NCI-H2081 treated with DMSO at 0.1 percent for 48 hours (cell line): ENCODE data around the gene DNAJC4.

ENCODE experiments used
- DNase-seq: peaks from one replicate; lab custom pipeline; 2025; lab: John Stamatoyannopoulos, UW

DNAJC4 gene

DNA sequence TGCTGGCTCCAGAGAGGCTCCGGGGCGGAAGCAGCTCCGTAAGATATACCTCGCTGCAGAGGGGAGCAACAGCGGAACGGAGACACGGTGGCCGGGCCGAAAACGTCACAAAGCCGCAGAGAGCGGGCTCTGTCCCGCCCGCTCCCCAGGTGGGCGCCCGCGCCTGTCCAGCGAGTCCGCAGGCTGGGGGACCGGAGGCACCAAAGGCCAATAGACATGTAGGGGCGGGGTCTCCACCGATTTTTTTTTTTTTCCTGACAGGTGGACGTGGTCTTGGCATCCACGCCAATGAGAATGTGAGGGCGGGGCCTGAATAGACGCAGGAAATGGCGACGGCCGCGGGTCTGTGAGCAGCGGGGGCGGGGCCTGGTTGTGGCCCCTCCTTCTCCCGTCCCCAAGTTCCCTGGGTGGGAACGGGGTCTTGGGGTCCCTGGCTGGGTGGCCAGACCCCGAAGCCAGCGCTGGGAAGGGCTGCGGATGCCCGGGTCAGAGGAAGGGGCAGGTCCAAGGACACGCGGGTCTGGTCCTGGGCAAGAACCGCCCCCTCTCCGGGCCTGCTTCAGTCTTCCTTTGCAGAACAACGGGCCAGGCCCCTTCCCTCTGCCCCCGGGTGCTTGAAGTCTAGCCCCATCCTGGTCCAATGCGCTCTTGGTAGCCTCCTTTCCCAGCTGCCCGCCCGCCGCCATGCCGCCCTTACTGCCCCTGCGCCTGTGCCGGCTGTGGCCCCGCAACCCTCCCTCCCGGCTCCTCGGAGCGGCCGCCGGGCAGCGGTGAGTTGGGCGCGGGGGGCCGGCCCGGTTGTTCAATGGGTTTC, at the start of gene DNAJC4:
DNAJC4 (plus strand) TSS at position 378 of the 814 bp plus-strand sequence; CDS start at position 685, 307 bp downstream.
- DNase-seq = peak; percentile 72

GRCh38 chr11:64180891-64181290, 49.5 kb upstream of the DNAJC4 start:
- DNase-seq = no peak

DNA sequence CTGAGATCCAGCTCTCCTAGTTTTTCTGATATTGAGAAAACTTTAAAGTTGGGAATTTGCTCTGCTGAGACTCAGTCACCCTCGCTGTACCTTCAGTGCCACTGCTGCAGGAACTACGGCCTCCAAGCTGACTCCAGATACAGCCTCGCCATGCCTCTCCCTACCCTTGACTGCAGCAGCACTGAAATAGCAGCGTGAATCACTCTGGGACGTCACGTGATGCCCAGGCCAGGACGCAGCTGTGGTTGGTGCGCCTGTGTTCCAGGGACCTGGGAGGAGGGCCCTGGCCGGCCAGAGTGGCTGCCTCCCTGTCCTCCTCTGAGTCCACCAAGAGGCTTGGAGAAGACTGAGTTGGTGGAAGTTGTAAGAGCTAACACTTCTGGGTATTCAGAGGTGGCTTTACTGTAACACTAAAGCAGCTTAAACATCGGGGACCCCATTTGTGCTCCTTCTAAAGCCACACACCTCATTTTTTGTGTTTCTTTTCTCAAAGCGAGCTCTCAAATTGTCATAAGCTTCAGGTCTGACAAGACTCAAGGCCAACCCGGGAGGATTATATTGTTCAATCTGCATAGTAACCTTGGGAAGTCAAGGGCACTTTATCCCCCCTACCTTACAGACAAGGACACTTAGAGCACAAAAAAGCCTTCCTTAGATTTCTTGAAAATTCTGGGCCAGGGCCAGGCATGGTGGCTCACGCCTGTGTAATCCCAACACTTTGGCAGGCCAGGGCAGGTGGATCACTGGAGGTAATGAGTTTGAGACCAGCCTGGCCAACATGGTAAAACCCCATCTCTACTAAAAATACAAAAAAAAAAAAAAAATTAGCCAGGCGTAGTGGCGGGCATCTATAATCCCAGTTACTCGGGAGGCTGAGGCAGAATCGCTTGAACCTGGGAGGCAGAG, 48.6 kb upstream of the DNAJC4 start:
- no peak for DNase-seq

- no peak for DNase-seq
Measured at GRCh38 chr11:64183890-64184289, 46.5 kb upstream of the DNAJC4 start.

- no peak for DNase-seq
Measured at GRCh38 chr11:64185175-64185692, 45.1 kb upstream of the DNAJC4 start.

GRCh38 chr11:64185693-64186491, 44.5 kb upstream of the DNAJC4 start, which contains the start of gene STIP1:
Gene STIP1 (plus strand): TSS chr11:64186171. CDS start chr11:64186262, 91 bp downstream.
- peak; percentile 99 for DNase-seq

DNA sequence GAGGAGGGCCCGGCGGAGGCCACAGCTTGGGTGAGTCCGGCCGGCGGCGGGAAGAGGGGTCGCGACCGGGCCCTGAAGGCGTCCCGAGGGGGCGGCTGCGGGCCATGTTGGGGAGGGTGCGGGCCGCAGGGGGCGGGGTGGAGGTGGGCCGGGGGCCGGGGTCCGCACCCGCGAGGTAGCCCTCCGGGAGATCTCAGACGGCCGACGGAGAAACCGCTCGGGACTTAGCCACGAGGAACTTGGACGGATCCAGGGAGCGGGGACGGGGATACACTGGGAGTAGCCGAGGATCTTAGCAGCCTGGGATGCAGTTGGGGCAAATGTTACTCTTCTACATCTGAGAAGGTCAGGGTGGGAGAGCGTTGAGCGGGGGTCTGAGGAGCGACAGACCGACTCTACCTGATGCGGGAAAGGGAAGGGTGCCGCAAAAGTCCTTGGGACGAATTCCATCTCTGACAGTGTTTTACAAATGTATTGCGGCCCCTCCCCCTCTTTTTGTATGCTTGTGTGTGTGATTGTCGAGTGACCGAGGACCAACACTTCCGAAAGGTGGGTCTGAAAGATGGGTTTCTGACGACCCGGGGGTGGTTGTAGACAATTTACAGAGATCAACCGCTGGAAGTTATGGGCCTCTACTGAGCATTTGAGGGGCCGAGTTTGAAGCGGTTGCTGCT, 43.7 kb upstream of the DNAJC4 start:
- DNase-seq = no peak

- no peak for DNase-seq
Measured at GRCh38 chr11:64192434-64192833, 37.9 kb upstream of the DNAJC4 start.

DNA sequence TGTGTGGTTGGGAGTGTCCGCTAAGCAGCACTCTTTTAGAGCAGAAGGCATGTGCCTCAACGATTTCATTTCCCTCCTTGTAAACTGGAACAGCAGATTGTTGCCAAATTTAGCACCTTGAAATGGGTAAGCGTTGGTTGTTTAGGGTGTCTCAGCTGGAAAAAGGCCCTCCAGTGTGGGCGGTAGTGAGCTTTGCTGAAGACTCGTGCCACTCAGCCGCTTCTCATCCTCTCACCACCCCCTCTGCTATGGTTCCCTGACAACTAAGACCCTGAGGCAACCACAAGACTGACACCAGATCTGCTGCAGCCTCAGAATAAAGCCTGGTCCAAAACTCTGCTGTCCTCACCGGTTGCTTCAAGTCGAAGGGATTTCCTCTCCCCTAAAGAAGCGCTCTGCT, 33.7 kb upstream of the DNAJC4 start:
- no peak for DNase-seq

DNA sequence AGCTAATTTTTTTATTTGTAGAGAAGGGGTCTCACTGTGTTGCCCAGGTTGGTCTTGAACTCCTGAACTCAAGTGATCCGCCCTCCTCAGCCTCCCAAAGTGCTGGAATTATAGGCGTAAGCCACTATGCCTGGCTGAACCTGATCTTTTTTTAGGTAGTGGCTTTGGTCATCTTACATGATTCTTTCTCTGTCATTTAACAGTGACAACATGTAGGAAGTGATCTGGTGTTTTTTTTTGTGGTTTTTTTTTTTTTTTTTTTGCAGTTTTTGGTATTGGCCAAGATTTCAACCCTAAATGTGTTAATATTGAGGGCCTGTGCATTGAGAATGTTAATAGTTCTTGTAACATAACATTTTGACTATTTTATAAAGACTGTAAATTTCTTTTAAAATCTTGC, 31.8 kb upstream of the DNAJC4 start:
- DNase-seq = no peak

DNA sequence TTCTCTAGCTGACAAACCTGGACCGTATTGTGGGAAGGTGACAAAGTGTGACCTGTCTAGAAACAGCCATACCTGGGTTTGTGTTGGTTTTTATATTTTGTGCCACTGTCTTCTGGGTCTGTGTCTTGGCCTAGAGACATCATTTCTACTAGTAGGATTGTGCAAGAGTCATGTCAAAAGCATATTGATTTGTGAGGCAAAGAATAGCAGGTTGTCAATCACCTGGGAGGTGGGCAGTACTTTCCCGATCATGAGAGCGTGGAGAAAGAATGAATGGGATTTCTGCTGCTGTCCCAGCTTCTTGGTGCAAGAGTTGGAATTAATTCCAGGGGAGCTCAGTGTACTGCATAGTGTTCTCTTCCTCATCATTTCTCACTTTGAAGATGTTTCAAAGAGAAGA, 28.8 kb upstream of the DNAJC4 start:
- no peak for DNase-seq

GRCh38 chr11:64202992-64203391, 27.4 kb upstream of the DNAJC4 start:
- DNase-seq = no peak

GRCh38 chr11:64203421-64204079, 26.8 kb upstream of the DNAJC4 start:
- DNase-seq = no peak

- no peak for DNase-seq
Measured at GRCh38 chr11:64204080-64204440, 26.3 kb upstream of the DNAJC4 start.

DNA sequence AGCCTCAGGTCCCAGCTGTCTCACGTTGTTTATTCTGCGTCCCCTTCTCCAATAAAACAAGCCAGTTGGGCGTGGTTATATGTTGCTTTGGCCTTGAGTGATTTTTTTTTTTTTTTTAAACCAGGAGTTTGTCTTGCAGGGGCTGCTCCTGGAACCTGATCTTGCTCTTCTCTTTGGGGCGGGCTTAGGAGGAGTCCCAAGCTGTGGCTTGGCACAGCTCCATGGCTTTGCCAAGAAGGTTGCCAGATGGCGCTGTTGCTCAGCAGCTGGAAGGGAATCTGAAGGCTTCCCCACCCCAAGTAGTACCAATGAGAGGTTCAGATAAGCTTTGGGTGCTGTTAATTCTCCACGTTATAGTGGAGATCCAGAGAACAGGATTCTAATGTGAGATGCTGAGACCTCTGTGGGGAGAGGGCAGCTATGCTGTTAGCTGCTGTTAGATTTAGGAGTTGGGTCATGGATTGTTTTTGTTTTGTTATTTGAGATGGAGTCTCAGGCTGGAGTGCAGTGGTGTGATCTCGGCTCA, 25.8 kb upstream of the DNAJC4 start:
- no peak for DNase-seq

GRCh38 chr11:64206457-64207255, 23.7 kb upstream of the DNAJC4 start, which contains the start of gene FERMT3:
Gene FERMT3 (plus strand): TSS chr11:64206721. CDS start chr11:64207365, 644 bp downstream.
- DNase-seq = no peak

DNA sequence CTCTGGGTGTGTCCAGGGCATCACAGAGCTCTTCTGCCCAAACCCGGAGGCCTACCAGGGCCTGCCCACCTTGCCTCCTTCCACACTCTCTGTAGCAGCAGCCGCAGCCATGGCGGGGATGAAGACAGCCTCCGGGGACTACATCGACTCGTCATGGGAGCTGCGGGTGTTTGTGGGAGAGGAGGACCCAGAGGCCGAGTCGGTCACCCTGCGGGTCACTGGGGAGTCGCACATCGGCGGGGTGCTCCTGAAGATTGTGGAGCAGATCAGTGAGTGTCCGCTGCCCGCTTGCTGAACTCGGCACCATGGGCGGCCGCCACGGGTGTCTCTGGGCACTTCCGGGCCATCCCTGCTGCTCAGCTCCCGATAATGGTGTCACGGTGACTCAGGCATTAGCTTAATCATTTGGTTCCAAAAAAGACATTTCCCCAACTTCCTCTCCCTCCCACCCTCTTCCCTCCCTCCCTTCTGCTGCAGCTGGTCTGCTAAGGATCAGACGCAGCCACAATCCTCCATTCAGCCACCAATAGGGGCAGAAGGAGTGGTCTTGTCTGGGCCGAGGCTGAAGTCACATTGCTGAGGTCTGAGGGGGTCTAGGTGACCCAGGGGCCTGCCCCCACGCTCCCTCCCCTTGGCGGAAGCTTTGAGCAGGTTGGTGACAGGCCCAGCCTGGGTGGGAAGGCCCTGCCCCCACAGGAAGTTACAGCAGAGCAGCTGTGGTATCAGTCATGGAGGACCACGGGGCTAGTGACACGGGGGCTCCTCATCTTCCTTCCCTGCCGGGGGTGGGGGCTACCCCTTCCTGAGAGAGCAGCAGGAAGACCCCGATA, 22.9 kb upstream of the DNAJC4 start:
- no peak for DNase-seq

DNA sequence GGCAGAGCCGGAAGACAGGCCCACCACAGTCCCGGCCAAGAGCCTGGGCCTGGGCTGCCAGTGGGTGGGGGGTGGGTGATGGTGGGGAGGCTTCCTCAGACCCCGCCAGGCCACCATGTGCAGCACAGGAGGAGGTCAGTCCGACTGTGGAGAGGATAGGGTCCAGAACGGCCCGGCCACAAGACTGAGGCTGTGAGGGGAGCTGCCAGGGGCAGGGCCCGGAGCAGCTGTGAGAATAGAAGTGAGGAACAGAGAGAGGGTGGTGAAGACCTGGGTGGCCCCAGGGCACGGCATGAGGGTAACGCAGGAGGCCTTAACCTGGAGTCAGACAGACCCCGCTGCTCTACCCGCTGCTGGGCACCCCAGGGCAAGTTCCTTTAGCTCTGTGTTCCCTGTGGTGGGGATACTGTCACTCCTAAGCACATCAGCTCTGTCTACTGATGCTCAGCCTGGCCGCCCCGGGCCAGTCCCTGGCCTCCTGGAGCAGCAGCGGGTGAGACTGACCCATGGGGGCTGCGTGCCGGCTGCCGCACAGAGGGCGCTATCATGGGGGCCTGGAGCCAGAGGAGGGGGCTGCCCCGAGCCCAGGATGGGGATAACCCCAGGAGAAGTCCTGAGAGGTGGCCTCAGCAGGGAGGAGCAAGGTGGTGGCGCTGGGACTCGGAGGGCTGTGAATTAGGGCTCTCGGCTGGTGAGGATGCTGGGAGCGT, 22.1 kb upstream of the DNAJC4 start:
- DNase-seq = no peak
